GM11168 (cell line): ENCODE results near the gene WDR81.
"Not testable (repeated sequence)": the region's sequence is repeated elsewhere in the genome, so short reads cannot be mapped to it uniquely, and the experiment has no call there.

Experiments
- in situ Hi-C: fragments of 300-500 bp; cut with MboI; formaldehyde crosslinking; loops from one replicate; pipeline ENCODE4 v1.12.0; 2022; ENCODE audit warnings: low sequenced_read_pairs; ENCODE audit not compliant: unreplicated experiment

The WDR81 gene

GRCh38 chr17:1712271-1712670 lies 12.2 kb upstream of the WDR81 start:
- in situ Hi-C loops: no loop called here

GRCh38 chr17:1713160-1713877 lies 11.2 kb upstream of the WDR81 start:
- in situ Hi-C loops: no loop called here

GRCh38 chr17:1713878-1714426 lies 10.6 kb upstream of the WDR81 start:
- in situ Hi-C loops: no loop called here

- in situ Hi-C loops: no loop called here
Measured at GRCh38 chr17:1714427-1714979, 10.0 kb upstream of the WDR81 start.

- in situ Hi-C loops: no loop called here
Measured at GRCh38 chr17:1714980-1715802, 9.3 kb upstream of the WDR81 start.

- in situ Hi-C loops: no loop called here
Measured at GRCh38 chr17:1715803-1716075, 8.8 kb upstream of the WDR81 start.

- in situ Hi-C loops: no loop called here
Measured at GRCh38 chr17:1716076-1716911, 8.2 kb upstream of the WDR81 start.

- in situ Hi-C loops: no loop called here
Measured at GRCh38 chr17:1716912-1717695, 7.4 kb upstream of the WDR81 start.

- in situ Hi-C loops: no loop called here
Measured at GRCh38 chr17:1718362-1719165, 5.9 kb upstream of the WDR81 start.

- in situ Hi-C loops: no loop called here
Measured at GRCh38 chr17:1720856-1721386, 3.6 kb upstream of the WDR81 start.

- in situ Hi-C loops: not testable (repeated sequence)
Measured at GRCh38 chr17:1722022-1722421, 2.5 kb upstream of the WDR81 start.

GRCh38 chr17:1724869-1725641 lies 551 bp downstream of the WDR81 start:
- in situ Hi-C loops: no loop called here

- in situ Hi-C loops: no loop called here
Measured at GRCh38 chr17:1725642-1726511, 1.4 kb downstream of the WDR81 start.

GRCh38 chr17:1726626-1727257 lies 2.2 kb downstream of the WDR81 start:
- in situ Hi-C loops: no loop called here

- in situ Hi-C loops: no loop called here
Measured at GRCh38 chr17:1727258-1727789, 2.8 kb downstream of the WDR81 start.
